ENCODE results near the gene USP51.

DNA sequence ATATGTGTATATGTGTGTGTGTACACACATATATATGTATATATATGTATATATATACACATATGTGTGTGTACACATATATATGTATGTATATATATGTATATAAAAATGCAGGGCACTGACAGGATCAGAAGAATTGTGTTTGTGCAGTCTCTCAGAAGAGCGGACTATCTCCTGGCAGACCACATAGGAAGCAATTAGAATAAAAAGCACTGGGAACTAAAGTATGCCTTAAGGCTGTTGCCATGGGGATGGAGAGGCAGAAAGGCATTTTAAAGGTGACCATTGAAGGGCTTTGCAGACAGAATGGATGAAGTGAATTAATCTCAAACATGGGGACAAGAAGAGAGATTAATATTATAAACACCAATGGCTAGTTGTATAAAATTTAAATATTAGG is 33.7 kb upstream of the USP51 start:
- no peak for TF ChIP-seq CTCF (IDR thresholded peaks at IDR 0.05)
- no peak for TF ChIP-seq POLR2A (IDR thresholded peaks at IDR 0.05)
- TF ChIP-seq POLR2AphosphoS5 (IDR thresholded peaks at IDR 0.05): no peak
